ENCODE results near the gene CYTH3. TPM values are rescaled to one million over a fixed set of nuclear protein-coding genes. Genes with fewer than 3 reads are reported as not detected.
"Not testable (repeated sequence)": the region's sequence is repeated elsewhere in the genome, so short reads cannot be mapped to it uniquely, and the experiment has no call there.

The CYTH3 gene
- polyA plus RNA-seq, 12 donors: 26.6 to 55.4 (median 32.9) TPM; not detected in 1

- no peak for DNase-seq
Observed at GRCh38 chr7:6155596-6155995, 116.8 kb downstream of the CYTH3 start.

GRCh38 chr7:6154542-6155404 lies 117.7 kb downstream of the CYTH3 start:
- no peak for DNase-seq

- no peak for DNase-seq
Observed at GRCh38 chr7:6153646-6154541, 118.5 kb downstream of the CYTH3 start.

- no peak for DNase-seq
Observed at GRCh38 chr7:6151994-6152735, 120.3 kb downstream of the CYTH3 start.

GRCh38 chr7:6151527-6151926 lies 120.9 kb downstream of the CYTH3 start:
- not testable (repeated sequence) for DNase-seq

- no peak for DNase-seq
Observed at GRCh38 chr7:6149996-6150395, 122.4 kb downstream of the CYTH3 start.

- DNase-seq: no peak
Observed at GRCh38 chr7:6148724-6149360, 123.6 kb downstream of the CYTH3 start.

GRCh38 chr7:6147627-6148026 lies 124.8 kb downstream of the CYTH3 start:
- DNase-seq: no peak

DNA sequence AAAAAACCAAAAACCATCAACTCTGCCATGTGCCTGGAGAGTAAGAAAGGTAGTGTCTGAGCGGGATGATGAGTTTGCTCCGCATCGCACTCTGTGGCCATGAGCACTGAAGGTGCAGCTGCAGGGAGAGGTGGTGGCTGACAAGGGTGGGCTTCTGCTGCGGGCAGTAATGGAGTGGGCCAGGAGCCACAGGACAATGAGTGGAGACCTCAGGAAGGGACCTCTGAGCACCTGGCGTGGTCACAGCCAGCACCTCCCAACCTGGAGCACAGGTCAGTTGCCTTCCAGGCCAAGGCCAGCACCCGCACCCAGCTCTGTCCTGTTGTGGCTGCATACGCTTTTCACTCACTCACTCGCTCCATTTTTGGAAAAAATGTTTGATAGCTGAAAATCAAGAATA lies 125.8 kb downstream of the CYTH3 start:
- no peak for DNase-seq

- DNase-seq: no peak
Observed at GRCh38 chr7:6143997-6144396, 128.4 kb downstream of the CYTH3 start.

- DNase-seq: no peak
Observed at GRCh38 chr7:6142871-6143380, 129.5 kb downstream of the CYTH3 start.

DNA sequence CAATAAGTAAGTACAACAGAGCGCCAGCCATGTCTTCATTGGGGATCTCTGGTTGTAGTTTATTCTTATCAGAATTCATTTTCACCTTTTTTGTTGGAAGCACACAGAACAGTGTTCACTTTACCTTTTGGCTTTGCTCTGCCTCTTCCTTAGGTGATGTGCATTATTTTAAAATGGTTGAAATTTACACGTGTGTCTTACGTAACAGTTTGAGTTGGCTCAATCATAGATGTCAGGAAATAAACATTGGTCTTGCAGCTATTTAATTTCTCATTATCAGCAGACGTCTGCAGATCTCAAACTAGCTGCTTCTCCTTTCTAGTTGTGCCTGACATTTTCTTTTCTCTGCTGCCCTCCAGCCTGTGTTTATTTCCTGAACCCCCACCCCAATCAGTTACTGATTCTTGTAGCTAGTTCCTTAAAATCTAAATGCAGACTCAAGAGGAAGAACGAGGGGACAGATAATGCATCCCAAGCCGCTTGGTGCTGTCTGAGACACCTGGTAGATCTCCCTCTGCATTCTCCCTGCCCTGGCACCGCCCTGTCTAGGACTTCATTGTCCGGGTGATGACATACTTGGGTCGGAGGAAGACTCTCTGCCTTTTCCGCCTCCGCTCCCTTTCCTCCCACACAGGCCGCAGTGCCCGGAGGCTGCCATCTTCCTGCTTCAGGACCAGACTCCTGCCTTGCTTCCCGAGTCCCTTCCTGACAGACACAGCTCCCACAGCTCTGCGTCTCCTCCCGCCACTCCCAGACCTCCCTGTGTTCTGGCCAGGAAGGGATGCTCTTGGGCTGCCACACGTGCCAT lies 133.0 kb downstream of the CYTH3 start:
- no peak for DNase-seq

DNA sequence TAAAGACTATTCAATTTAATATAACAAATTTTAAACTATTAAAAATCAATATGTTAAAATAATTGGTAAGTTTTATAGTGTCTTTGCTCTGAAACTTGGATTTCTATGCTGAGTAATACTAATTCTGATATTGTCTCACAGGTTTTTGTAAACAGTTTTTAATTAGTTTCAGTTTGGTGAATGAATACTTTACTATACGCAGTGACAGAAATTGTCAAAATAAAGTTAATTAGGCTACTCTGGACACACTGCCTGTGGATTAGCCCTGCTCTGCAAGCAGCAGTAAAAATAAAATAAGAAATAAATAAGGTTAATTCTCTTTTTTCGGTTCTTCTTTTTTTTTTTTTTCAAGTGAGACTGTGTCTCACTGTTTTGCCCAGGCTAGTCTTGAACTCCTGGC lies 135.9 kb downstream of the CYTH3 start:
- no peak for DNase-seq

DNA sequence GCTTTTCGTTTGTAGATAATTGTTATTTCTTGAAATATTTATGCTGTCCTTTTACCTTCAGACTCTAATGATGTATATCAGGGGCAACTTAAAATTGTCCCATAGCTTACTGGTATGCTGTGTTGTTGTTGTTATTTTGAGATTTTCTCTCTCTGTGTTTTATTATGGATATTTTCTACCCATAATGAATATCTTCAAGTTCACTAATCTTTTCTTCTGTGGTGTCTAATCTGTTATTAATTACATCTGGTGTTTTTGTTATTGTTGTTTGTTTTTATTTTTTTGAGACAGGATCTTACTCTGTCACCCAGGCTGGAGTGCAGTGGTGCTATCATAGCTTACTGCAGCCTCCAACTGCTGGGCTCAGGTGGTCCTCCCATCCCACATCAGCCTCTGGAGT lies 139.2 kb downstream of the CYTH3 start:
- DNase-seq: no peak

DNA sequence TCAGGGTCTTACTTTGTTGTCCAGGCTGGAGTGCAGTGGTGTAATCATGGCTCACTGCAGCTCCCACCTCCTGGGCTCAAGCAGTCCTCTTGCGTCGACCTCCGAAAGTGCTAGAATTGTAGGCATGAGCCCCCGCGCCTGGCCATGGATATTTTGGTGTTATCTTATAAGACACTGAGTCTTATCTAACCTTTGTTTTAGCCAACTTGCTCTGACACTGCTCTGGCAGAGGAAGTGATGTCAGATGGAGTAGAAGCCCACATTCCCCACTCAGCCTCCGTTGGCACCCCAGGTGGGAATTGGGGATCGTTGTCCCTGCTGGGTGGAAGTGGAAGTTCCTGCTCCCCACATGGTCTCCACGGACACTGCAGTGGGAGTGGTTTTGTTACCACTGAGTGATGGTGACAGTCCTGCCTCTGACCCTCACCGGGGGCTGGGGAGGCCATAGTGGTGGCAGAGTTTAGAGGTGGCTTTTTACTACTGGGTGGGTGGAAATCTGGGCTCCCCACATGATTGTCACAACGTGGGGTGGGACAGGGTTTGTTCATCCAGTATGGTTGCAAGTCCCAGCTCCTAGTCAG lies 142.3 kb downstream of the CYTH3 start:
- DNase-seq: no peak

DNA sequence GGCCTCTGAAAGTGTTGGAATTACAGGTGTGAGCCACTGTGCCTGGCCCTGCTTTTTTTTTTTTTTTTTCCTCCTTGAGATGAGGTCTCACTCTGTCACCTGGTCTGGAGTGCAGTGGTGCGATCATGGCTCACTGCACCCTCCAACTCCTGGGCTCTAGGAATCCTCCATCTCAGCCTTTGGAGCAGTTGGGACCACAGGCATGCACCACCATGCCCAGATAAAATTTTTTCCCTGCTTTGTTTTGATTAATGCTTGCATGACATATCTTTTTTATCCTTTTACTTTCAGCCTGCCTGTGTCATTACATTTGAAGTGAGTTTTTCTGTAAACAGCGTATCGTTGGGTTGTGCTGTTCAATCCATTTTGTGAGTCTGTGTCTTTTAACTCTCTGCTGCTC lies 144.2 kb downstream of the CYTH3 start:
- DNase-seq: no peak

DNA sequence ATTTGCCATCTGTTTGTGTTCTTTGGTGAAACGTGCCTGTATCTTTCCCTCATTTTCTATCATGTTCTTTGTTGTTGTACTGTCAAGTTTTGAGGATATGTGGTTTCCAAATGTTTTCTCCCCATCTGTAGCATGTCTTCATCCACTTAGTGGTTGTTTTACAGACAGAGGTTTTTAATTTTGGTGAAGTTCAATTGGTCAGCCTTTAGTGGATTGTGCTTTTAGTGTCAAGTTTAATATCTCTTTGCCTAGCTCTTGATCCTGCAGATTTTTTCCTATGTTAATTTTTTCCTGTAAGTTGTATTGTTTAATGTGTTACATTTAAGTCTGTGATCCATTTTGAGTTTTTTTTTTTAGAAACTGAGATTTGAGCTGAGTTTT lies 145.3 kb downstream of the CYTH3 start:
- no peak for DNase-seq

GRCh38 chr7:6123843-6124242 lies 148.6 kb downstream of the CYTH3 start:
- no peak for DNase-seq

DNA sequence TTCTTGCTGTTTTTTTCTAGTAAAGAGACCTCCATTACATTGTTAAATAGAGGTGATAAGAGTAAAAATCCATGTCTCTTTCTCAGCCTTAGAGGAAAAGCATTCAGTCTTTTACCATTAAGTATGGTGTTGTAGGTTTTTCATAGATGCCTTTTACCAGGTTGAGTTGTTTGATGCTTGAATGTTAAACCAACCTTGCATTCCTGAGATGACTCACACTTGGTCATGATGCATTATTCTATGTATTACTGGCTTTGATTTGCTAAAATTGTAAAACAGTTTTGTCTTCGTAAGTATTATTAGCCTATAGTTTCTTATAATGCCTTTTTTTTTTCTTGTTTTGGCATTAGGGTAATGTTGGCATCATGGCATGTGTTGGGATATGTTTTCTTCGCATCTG lies 151.3 kb downstream of the CYTH3 start:
- no peak for DNase-seq

- DNase-seq: no peak
Observed at GRCh38 chr7:6117533-6117932, 154.9 kb downstream of the CYTH3 start.
